Kidney epithelial cell (primary cell): ENCODE data around the gene SEMA6A. TPM values are rescaled to one million over a fixed set of nuclear protein-coding genes. Genes with fewer than 3 reads are reported as not detected.

ENCODE experiments used
- DNase-seq: peaks from one replicate; pipeline ENCODE4 v3.0.0-alpha.2; 2010; ENCODE audit warnings: low read depth
- H3K27me3 ChIP-seq: 2 replicates; pipeline ENCODE4 v1.6.0; 2011; ENCODE audit warnings: low read length; ENCODE audit not compliant: control insufficient read depth, insufficient read depth
- H3K36me3 ChIP-seq: 2 replicates; pipeline ENCODE4 v1.5.1; 2011; ENCODE audit warnings: low read length; ENCODE audit not compliant: control insufficient read depth, insufficient read depth
- H3K4me3 ChIP-seq: 2 replicates; pipeline ENCODE4 v1.5.1; 2011; ENCODE audit warnings: low read depth, mild to moderate bottlenecking, control low read depth, low read length
- total RNA-seq: library from RNA; depleted of rRNA; stranded (reverse); fragments of >200 nt; gene quantifications from 2 replicates; pipeline ENCODE4 v1.2.3, GENCODE V29; 2015
- TF ChIP-seq, protein P1 (sequence below): IDR thresholded peaks from 2 replicates; pipeline ENCODE4 v1.5.1; 2011; ENCODE audit warnings: mild to moderate bottlenecking, moderate library complexity, low read length, control low read depth, inconsistent platforms; ENCODE audit not compliant: insufficient read depth, poor library complexity, severe bottlenecking

The SEMA6A gene
- total RNA-seq, 1 donor from 2014 or later: 6.3 TPM

DNA sequence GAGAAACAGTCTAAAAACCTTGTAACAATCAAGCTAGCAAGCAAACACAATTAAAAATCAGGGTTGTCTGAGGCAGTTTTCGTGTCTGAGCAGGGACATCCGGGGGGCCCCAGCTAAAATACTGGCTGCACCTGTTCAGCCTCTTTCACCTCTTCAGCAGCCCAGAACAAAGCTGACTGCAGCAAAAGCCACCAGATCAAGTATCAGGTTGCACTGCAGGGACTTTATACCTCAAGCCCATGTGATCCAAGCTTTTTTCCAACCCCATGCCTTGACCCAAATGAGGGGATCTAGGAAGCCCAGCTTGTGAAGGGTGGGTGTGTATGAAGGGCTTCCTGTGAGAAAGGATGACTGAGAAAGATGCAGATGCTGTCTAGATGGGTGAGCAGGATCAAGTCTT, 133.4 kb downstream of the SEMA6A start:
- peaks cover under 1% of the 10 kb centered on the region for H3K36me3 ChIP-seq
- no peak for DNase-seq
- no peaks in the 10 kb centered on the region for H3K27me3 ChIP-seq
- H3K4me3 ChIP-seq: no peak overlapping the region
- TF ChIP-seq, protein P1, sequence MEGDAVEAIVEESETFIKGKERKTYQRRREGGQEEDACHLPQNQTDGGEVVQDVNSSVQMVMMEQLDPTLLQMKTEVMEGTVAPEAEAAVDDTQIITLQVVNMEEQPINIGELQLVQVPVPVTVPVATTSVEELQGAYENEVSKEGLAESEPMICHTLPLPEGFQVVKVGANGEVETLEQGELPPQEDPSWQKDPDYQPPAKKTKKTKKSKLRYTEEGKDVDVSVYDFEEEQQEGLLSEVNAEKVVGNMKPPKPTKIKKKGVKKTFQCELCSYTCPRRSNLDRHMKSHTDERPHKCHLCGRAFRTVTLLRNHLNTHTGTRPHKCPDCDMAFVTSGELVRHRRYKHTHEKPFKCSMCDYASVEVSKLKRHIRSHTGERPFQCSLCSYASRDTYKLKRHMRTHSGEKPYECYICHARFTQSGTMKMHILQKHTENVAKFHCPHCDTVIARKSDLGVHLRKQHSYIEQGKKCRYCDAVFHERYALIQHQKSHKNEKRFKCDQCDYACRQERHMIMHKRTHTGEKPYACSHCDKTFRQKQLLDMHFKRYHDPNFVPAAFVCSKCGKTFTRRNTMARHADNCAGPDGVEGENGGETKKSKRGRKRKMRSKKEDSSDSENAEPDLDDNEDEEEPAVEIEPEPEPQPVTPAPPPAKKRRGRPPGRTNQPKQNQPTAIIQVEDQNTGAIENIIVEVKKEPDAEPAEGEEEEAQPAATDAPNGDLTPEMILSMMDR: no peak

- Histone ChIP-seq H3K4me3 (no peak overlapping the region), H3K36me3 (no peaks in the 10 kb centered on the region), H3K27me3 (no peaks in the 10 kb centered on the region)
- TF ChIP-seq, protein P1: no peak
- no peak for DNase-seq
Measured at GRCh38 chr5:116440457-116441001, 134.1 kb downstream of the SEMA6A start.

GRCh38 chr5:116439905-116440304, 134.7 kb downstream of the SEMA6A start:
- no peak for DNase-seq
- Histone ChIP-seq H3K27me3 (no peaks in the 10 kb centered on the region), H3K4me3 (no peak overlapping the region), H3K36me3 (no peaks in the 10 kb centered on the region)
- TF ChIP-seq, protein P1: no peak

DNA sequence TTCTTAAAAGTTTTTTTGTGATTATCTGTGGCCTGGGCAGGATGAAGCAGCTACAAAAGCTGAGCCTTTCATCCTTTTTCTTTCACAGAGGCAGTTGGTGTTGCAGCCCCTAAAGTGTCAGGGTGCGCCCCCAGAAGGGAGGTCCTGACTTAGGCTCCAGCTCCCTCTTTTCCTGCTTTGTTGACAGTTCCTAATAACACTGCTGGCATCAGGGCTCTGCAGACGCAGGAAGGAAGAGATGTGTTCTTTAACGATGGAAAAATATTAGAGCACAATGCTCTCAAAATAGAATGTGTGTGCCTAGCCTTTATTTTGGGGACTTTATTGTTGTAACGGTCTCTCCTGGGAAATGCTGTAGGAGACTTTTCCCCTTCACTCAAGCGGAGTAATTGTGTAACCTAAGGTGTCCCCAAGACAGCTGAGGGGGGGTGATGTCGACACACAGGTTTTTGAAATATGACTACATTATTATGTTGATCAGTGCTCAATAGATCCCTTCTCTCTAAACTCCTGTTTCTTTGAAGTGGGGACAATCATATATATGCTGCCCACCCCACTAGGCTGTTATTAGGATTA, 135.6 kb downstream of the SEMA6A start:
- H3K4me3 ChIP-seq: no peak overlapping the region
- H3K36me3 ChIP-seq: no peaks in the 10 kb centered on the region
- no peak for DNase-seq
- TF ChIP-seq, protein P1: no peak
- H3K27me3 ChIP-seq: no peaks in the 10 kb centered on the region

DNA sequence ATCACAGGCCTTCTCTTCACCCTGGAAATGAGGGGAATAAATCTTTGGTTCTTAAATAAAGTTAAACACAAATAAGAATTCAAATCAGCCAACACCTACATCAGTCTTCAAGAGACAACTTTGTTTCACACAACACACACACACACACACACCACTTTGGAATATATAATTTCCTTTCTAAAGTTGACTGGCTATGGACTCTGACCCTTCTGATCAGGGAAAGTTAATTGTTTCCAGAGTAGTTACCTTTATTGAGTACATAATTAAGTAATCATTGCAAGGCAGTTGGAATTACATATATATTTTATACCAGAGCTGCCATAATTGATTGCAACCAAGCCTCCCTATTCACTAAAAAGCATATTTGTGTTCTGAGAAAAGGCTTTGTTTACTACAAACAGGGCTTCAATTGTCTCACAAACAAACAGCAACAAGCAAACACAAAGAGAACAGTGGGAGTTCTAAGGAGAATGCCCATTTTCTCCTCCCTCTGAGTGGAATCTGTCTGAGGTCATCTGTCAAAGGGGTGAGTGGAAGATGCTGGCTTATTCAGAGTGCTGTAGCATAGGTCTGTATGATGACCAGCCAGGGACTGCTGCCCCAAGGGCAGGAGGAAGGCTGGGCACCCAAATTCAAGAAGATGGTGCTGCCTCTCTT, 136.6 kb downstream of the SEMA6A start:
- DNase-seq: no peak
- no peak overlapping the region for H3K4me3 ChIP-seq
- TF ChIP-seq, protein P1: no peak
- no peaks in the 10 kb centered on the region for H3K36me3 ChIP-seq
- H3K27me3 ChIP-seq: no peaks in the 10 kb centered on the region
